NCI-H2107 treated with DMSO at 0.1 percent for 48 hours (cell line): ENCODE data around the gene ACTN1.
A peak's percentile ranks its signal among the peaks of the same experiment; 100 is the strongest.
"Not testable (repeated sequence)": the region's sequence is repeated elsewhere in the genome, so short reads cannot be mapped to it uniquely, and the experiment has no call there.

ENCODE experiments used
- DNase-seq: peaks from one replicate; lab custom pipeline; 2025; ENCODE audit not compliant: unreplicated experiment; lab: John Stamatoyannopoulos, UW

The ACTN1 gene

DNA sequence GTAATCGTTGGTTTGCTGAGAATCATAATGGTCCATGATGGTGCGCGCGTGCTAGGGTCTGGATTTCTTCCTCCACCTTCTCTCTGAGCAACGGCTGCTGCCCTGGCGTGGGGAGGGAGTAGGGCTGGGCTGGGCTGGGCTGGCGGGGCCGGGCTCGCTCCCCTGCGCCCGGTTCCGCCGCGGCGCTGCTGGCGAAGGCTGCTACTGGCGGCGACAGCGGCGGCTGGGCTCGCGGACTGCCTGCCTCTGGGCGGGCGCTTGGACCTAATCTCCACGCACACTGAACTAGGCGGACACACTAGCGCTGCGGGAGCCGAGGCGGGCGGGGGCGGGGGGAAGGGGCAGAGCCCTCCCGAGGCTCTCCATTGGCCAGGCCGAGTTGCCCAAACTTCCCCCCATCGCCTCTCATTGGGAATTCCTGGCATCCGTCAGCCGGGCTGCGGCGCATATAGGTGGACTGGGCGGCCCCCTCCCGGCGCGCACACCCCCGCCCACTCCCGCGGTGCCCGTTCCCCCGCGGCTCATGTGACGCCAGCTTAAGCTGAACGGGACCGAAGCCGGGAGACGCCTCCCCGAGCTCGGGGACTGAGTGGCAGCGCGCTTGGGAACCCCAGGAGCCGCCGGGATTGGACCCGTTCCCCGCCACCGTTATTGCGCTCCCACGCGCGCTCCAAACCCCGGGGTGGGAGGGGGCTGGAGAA is at the start of gene ACTN1:
ACTN1 (minus strand) TSS at position 282 of the 701 bp plus-strand sequence; CDS start at position 36, 246 bp downstream.
- DNase-seq = peak; percentile 92

DNA sequence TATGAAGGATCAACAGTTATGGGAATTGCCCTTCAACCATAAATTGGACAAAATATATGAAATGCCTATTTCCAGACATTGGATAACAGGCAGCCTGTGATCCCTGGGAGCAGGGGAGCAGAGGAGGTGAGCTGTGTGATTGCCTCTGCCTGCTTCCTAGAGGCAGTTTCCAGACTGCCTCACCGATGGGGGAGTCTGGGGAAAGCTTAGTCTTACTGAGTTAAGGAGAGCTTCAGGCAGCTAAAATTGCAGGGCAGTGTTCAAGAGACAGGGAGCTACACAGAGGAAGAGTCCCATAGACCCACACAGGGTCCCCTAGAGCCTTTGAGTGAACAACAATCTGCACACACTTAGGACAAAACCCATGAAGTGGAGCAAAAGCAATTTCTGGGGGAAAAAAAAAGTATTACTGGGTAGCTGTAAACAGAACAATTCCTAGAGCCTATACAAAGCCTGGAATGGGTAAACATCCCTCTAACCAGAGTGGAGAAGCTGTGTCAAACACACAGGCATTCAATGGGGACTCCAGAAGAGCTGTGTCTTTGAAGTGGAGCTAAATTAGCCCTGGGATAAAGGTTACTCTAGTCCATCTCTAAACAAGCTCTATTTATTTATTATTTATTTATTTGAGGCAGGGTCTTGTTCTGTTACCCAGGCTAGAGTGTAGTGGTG is 48.3 kb upstream of the ACTN1 start:
- no peak for DNase-seq

DNA sequence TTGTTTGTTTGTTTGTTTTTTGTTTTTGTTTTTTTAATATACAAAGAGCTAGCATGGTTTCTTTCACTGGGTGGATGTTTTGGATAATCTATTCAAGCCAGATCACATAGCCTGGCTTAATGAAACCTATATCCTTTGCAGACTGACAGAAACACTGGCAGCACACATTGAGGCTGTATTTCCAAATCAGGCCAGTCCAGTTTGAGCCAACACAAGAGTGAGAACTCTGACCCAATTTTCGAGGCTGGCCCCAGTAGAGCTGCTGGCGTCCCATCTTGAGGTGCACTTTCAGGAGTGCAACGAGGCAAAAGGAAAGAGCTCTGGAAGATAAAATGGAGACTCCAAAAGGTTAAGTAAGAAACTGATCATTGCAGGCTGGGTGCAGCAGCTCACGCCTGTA is 43.9 kb upstream of the ACTN1 start:
- no peak for DNase-seq

DNA sequence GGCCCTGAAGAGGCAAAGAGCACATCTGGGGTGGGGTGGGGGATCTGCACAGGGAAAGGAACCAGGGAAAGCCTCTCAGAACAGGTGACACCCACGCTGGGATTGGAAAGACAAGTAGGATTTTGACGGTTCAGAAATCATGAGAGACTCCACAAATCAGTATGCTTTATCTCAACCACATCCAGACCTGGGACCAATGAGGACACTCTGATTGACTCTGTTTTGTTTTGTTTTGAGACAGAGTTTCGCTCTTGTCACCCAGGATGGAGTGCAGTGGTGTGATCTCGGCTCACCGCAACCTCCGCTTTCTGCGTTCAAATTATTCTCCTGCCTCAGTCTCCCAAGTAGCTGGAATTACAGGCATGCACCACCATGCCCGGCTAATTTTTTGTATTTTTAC is 43.0 kb upstream of the ACTN1 start:
- not testable (repeated sequence) for DNase-seq

DNA sequence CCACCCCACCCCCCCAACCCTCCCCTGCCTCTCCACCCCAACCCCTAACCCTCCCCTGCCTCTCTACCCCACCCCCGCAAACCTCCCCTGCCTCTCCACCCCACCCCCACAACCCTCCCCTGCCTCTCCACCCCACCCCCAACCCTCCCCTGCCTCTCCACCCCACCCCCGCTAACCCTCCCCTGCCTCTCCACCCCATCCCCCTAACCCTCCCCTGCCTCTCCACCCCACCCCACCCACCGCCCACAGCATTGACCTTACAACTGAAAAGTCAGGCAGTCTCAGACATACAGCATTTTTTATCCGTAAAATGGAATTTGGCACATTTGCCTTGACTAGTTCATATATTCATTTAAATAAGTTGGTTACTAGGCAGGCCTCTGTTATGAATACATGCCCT is 38.6 kb upstream of the ACTN1 start:
- DNase-seq = no peak

DNA sequence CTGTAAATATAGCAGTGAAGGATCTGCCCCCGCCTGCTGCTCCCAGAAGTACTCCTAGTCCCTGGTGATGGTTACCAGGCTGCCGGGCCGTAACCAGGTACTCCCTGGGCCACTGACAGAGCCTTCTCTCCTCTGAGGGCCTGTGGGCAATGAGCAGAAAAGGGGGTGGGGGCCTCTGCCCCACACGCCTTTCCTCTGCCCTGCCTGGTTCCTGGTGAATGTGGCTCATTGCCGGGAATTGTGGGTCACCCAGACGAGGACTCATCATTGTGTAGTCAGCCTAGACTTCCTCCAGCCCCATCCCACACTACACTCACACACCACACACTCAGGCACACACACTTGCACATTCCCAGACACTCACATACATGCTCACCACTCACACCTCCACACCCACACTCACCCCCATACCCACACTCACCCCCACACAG is 35.7 kb upstream of the ACTN1 start:
- DNase-seq = no peak

DNA sequence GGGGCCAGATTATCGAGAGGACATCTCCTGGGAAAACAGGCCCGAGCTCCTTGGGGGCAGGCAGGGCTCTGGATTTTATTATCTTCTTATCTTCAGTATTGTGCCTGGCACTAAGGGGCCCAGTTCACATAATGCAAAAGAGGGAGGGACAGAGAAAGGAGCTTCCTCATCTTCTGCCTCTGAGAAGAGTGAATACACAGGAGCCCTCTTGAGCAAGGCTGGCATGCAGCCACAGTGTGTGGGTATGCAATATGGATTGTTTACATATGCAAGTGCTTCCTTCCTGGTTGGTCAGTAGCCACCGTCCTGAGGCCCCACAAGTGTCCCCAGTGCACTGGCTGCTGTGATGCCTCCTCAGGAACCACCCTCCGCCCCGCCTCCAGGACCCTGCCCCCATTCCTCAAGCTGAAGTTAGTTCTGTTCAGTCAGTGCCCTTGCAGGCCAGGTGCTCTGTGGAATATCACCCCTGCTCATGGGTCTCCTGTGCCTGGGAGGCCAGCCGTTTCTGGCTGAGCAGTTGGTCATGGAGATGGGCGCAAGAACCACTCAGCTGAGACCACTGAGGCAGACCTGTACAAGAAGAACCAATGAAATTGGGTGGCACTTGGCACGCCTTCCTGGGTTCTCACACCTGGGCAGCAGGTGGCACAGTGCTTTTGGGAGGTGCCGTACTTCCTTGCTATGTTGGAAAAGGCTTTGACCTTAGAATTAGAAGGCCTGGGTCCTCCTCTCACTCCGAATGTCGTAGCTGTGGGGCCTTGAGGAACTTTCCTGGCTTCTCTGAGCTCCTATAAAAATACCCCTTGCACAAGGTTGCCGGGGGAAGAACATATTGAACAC is 35.1 kb upstream of the ACTN1 start:
- DNase-seq = no peak

DNA sequence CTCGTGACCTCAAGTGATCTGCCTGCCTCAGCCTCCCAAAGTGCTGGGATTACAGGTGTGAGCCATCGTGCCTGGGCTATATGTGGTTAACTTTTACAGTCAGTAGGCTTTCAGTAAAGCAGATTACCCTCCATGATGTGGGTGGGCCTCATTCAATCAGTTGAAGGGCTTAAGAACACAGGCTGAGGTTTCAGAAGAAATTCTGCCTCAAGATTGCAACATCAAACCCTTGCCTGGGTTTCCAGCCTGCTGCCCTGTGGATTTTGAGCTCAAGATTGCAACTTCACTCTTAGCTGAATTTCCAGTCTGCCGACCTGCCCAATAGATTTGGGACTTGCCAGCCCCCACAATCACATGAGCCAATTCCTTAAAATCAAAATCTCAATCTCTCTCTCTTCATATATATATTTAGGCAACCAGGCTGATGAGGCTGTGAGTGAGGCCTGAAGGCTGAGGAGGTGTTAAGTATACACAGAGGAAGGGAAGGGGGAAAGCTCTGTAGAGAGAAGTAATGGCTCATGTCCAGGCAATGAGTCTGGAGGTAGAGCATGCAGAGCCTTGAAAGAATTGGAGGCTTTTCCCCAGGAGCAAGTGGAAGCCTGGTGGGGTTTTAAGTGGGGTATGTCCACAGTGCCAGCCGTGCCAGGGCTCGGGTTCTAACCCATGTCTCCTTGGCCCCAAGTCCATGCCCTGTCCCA is 33.3 kb upstream of the ACTN1 start:
- no peak for DNase-seq

DNA sequence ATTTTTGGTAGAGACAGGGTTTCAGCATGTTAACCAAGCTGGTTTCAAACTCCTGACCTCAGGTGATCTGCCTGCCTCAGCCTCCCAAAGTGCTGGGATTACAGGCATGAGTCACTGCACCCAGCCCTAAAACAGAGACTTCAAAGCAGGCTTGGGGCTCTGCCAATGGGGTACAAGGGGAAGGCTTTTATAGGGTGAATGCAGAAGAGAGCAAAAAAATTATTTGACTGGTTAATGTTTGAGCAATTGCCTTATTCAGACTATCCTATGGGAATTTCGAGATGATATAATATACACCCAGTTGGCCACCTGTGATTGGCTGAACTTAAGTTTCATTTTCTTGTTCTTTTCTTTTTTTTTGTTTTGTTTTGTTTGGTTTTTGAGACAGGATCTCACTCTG is 31.5 kb upstream of the ACTN1 start:
- no peak for DNase-seq

DNA sequence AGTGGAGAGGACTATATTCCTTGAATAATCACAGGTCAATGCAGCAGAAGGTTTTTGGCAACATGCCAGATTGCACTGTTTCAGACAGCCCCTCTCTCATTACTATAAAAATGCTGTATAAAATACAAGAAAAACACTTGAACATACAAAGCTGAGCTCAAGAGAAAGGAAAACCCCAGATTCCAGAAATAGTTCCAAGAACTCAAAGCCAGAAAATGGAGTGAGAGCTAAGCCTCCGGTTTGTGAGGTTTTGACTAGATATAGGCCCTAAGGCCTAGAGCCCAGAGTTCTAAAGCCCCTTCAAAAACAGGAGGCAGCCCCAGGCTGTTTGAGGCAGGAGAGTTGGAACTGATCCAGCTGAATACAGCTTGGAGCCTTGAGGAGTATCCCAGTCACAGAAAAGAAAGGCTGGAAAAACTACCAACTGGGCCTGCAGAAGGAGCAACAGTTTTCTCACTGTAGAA is 29.4 kb upstream of the ACTN1 start:
- DNase-seq = no peak

DNA sequence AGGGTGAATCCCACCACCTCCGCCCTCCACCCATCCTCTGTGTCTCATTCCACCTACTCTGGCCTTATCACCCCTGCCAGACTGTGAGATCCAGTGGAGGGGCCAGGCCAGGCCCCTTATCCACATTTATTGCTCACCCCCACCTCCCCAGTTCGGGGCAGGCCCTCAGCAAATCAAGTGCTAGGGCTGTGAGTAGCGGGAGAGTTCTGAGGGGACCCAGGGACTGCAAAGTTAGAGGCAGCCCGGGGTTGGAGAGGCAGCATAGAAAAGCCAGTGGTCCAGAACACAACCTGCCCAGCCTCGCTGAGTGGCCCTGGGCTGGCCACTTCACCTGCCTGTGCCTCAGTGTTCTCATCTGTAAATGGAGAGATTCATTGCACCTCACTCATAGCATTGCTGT is 27.2 kb upstream of the ACTN1 start:
- no peak for DNase-seq

DNA sequence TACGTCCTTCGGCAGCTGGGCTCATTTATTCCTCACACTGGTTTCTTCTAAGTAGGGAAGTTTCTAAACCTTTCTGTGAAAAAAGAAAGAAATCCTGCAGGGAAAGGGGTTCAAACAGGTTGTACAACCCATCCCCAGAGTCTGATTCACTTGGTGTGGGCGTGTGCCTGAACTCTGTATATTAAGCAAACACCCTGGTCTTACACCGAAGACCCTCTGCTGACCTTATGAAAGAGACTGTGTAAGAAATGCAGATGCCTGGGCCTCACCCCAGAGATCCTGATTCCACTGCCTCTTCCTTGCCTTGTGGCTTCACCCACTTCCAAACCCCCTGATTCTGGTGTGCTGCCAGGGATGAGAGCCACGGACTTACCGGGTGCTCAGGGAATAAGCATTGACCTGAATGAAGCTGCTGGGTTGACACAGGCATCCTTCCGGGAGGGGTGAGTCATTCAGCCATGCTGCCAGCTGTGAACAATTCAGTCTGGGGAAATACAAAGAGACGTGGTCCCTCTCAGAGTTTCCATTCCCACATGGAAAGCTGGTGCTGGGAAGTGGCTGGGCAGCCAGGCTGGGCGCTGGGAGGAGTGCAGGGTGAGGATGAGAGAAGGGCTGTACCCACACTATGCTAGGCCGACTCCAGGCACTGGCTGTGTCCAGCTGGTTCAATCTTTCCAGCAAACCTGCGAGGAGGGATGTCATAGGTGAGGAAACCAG is 26.5 kb upstream of the ACTN1 start:
- DNase-seq = no peak

DNA sequence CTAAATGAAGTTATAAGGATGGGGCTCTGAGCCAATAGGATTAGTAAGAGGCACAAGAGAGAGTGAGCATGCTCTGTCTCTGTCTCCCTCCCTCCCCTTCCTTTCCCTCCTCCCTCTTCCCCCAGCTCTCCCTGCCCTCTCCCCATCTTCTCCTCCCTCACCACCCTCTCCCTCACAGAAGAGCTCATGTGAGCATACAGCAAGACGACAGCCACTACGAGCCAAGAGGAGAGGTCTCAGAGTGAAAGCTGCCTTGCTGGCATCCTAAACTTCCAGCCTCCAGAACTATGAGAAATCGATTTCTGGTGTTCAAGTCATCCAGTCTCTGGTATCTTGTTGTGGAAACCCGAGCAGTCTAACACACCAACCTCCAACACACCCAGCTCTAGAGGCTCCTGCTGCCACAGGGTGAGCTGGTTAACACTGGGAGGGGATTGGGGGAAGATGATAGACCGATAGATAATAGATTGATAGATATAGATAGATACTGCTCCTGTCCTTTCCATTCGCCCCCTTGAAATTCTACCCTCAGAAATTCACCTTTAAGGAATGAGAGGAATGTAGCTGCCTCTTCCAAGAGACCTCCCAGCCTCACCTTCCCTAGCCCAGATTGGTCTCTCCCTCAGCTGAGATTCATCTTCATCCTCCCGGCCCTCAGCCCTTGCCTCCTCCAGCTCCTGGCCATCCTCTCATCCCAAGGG is 25.8 kb upstream of the ACTN1 start:
- no peak for DNase-seq

DNA sequence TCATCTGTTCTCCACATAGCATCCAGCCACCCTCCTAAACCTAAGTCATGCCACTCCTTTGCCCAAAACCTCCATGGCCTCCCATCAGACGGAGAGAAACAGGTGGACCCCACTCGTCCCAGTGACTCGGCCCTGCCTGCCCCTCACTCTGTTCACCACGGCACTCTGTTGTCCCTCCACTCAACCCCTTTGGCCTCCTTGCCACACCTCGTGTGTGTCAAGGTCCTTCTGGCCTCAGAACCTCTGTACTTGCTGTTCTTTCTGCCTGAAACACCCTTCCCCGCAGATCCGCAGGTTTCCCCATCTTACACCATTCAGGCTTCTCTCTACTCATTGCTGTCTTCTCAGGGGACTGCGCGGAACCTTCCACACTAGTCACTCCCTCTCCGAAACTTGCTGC is 24.5 kb upstream of the ACTN1 start:
- no peak for DNase-seq

DNA sequence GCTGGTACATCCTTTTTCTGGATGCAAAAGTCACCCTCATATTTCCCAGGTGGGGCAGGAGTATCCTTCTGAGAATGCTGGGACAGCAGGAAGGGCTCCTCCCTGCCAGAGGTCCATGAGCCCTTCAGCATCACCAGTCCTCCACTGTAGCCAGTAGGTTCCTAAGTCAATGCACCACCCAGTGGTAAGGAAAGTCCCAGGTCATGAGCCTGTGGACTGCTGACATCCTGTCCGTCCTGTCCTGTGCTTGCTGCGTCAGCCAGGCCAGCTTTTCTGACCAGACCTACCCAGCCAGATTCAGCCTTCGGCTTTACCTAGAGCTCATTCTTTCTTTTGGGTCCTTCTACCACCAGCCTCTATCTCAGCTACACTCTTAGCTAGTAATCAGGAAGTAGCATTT is 23.0 kb upstream of the ACTN1 start:
- no peak for DNase-seq

DNA sequence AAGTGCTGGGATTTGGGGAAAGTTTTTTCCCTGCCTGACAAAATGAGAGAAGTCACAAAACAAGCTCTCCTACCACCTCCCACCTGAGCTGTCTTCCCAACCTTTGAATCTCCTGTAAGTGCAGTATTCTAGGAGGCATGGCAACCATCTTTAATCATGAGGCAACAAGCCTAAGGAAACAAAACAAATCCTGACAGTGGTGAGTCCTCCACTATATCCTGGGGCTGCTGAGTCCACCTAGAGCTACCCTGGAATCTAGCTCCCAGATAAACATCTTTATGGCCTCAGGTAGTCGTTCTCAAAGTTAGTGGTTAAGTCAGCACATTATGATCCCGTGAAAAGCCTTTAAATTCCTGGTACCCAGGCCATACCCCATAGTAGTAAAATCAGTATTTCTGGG is 22.3 kb upstream of the ACTN1 start:
- no peak for DNase-seq

DNA sequence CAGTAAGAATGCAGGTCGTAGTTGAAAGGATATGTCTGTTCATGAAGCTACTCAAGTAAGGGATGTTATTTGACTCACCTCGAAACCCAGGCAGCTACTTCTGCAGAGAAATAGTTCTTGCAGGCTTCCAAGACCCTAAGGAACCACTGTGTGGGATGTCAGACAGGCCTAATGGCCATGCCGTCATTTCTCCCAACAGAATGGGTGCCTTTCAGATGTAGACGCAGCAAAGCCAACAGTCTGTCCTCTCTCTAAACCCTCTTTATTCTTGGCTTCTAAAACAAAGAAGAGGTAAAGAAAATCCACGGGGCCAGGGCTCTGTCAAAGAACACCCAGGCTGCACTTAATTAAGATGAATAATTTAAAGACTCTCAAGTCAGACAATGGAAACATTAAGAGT is 19.0 kb upstream of the ACTN1 start:
- DNase-seq = no peak

DNA sequence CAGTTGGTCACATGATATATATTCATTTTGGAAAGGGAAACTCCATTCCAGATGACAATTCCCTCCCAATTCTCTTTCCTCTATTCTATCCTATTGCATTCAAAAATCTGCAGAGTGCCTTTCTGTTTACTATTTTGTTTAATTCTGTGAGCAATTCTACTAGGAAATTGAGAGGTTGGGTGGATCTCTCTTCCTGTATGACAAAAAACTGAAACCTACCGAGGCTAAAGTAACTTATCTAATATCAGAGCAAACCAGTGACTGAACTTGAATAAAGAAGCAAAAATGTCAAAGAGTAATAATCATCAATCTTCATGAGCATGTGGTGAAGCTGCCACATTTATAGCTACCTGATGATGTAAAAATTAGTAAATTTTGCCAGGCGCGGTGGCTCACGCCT is 16.6 kb upstream of the ACTN1 start:
- DNase-seq = no peak

DNA sequence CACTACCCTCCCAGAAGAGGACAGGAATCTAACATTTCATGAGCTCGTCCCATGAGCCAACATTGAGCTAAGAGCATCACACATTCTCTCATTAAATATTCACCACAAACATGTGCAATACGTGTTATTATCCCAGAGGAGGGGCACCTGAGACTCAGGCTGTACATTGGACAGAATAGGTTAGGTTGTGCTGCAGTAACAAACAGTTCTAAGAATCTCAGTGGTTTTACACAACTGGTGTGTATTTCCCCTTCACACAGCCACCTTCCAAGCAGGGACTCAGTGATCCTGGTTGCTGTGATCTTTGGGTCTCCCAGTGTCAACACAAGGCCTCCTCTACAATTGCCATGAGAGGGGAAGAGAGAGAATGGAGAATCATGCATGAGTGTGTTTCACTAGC is 15.0 kb upstream of the ACTN1 start:
- DNase-seq = no peak

DNA sequence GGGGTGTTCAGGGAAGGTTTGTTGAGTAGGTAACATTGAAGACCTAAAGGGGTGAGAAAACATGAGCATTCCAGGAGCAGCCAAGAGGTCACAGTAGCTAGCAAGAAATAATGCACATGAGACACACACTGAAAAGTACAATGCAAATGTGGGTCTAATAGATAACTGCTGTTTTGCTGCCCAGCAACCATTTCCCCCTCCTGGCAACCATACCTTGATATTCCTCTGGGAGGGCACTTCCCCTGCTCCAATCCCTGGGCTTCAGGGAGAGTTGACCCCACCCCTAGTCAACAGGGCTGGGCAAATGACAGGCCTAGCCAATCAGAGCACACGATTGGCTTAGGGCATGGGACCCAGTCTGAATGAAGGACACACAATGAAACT is 8.5 kb upstream of the ACTN1 start:
- DNase-seq = no peak
